Measurements from ENCODE around the gene TMEM8B.

Gene TMEM8B

GRCh38 chr9:35854091-35854762 lies 25.2 kb downstream of the TMEM8B start:
- Histone ChIP-seq H3K18ac (ENCODE audit: low read length) (no peak overlapping the region), H3K23ac (ENCODE audit: low read depth, low read length, poor library complexity) (no peak overlapping the region), H3K9ac (ENCODE audit: low read depth, low read length, poor library complexity) (no peak overlapping the region), H3K4ac (ENCODE audit: low read length) (no peak overlapping the region), H3K79me1 (ENCODE audit: low read depth, low read length) (no peaks in the 10 kb centered on the region), H3K14ac (ENCODE audit: low read length) (no peak overlapping the region), H3K27ac (replicated peaks; ENCODE audit: low read length) (no peak overlapping the region), H2AFZ (ENCODE audit: low read length) (no peak overlapping the region), H3K4me2 (ENCODE audit: insufficient read depth, low read length, poor library complexity, severe bottlenecking) (no peak overlapping the region), H2BK5ac (ENCODE audit: low read length) (no peak overlapping the region), H2BK15ac (ENCODE audit: low read length) (no peak overlapping the region), H2BK120ac (ENCODE audit: low read depth, low read length) (no peak overlapping the region), H3K4me3 (ENCODE audit: low read length in 2 of 2) (no peak overlapping the region), H2AK5ac (ENCODE audit: low read depth, low read length) (no peak overlapping the region), H3K36me3 (replicated peaks in 1 of 2; ENCODE audit: control insufficient read depth in 2 of 2, insufficient read depth in 2 of 2, low read length in 2 of 2) (peaks cover 0 to 16% of the 10 kb centered on the region in 2 donors), H4K91ac (ENCODE audit: low read depth, low read length, poor library complexity) (no peak overlapping the region), H4K8ac (ENCODE audit: low read depth, low read length) (no peak overlapping the region), H2BK12ac (ENCODE audit: low read length) (no peak overlapping the region), H3K9me3 (replicated peaks in 1 of 2; ENCODE audit: control insufficient read depth in 2 of 2, insufficient read depth in 1 of 2, low read depth in 1 of 2, low read length in 2 of 2) (no peaks in the 10 kb centered on the region), H3K4me1 (ENCODE audit: control insufficient read depth in 2 of 2, insufficient read depth in 1 of 2, low read depth in 1 of 2, low read length in 2 of 2) (peaks cover 0 to 6% of the 10 kb centered on the region in 2 donors), H3K27me3 (ENCODE audit: control insufficient read depth in 3 of 3, insufficient read depth in 3 of 3, low read depth in 1 of 3, low read length in 3 of 3) (no peaks in the 10 kb centered on the region)
- no CpG with 5 or more reads among the region's 7 CpGs for WGBS, 2 donors (ENCODE audit: extremely low coverage in 2 of 2, insufficient read length in 2 of 2, insufficient replicate concordance in 1 of 2)
- no peak for DNase-seq (ENCODE audit: low spot score)

GRCh38 chr9:35856206-35856605 lies 27.2 kb downstream of the TMEM8B start:
- no peak overlapping the region for H2AFZ ChIP-seq (ENCODE audit: low read length)
- no CpG with 5 or more reads among the region's 3 CpGs for WGBS, 2 donors (ENCODE audit: extremely low coverage in 2 of 2, insufficient read length in 2 of 2, insufficient replicate concordance in 1 of 2)
- DNase-seq (ENCODE audit: low spot score) = no peak

GRCh38 chr9:35856882-35857281 lies 27.9 kb downstream of the TMEM8B start:
- no peaks in the 10 kb centered on the region for H3K9me3 ChIP-seq (replicated peaks in 1 of 2; ENCODE audit: control insufficient read depth in 2 of 2, insufficient read depth in 1 of 2, low read depth in 1 of 2, low read length in 2 of 2)
- H2AFZ ChIP-seq (ENCODE audit: low read length) = no peak overlapping the region
- H2BK5ac ChIP-seq (ENCODE audit: low read length) = no peak overlapping the region
- no peak overlapping the region for H4K8ac ChIP-seq (ENCODE audit: low read depth, low read length)
- no peak overlapping the region for H2BK120ac ChIP-seq (ENCODE audit: low read depth, low read length)
- H3K23ac ChIP-seq (ENCODE audit: low read depth, low read length, poor library complexity) = no peak overlapping the region
- H3K4me2 ChIP-seq (ENCODE audit: insufficient read depth, low read length, poor library complexity, severe bottlenecking) = no peak overlapping the region
- H3K4me1 ChIP-seq (ENCODE audit: control insufficient read depth in 2 of 2, insufficient read depth in 1 of 2, low read depth in 1 of 2, low read length in 2 of 2) = peaks cover 0 to 10% of the 10 kb centered on the region in 2 donors
- H3K36me3 ChIP-seq (replicated peaks in 1 of 2; ENCODE audit: control insufficient read depth in 2 of 2, insufficient read depth in 2 of 2, low read length in 2 of 2) = peaks cover 0 to 7% of the 10 kb centered on the region in 2 donors
- H2AK5ac ChIP-seq (ENCODE audit: low read depth, low read length) = no peak overlapping the region
- no peaks in the 10 kb centered on the region for H3K27me3 ChIP-seq (ENCODE audit: control insufficient read depth in 3 of 3, insufficient read depth in 3 of 3, low read depth in 1 of 3, low read length in 3 of 3)
- no peak overlapping the region for H2BK12ac ChIP-seq (ENCODE audit: low read length)
- H3K79me1 ChIP-seq (ENCODE audit: low read depth, low read length) = no peaks in the 10 kb centered on the region
- H3K14ac ChIP-seq (ENCODE audit: low read length) = no peak overlapping the region
- H2BK15ac ChIP-seq (ENCODE audit: low read length) = no peak overlapping the region
- WGBS, 2 donors (ENCODE audit: extremely low coverage in 2 of 2, insufficient read length in 2 of 2, insufficient replicate concordance in 1 of 2) = no CpG with 5 or more reads among the region's 5 CpGs
- H3K27ac ChIP-seq (replicated peaks; ENCODE audit: low read length) = no peak overlapping the region
- H3K18ac ChIP-seq (ENCODE audit: low read length) = no peak overlapping the region
- no peak overlapping the region for H3K9ac ChIP-seq (ENCODE audit: low read depth, low read length, poor library complexity)
- no peak for DNase-seq (ENCODE audit: low spot score)
- H3K4me3 ChIP-seq (ENCODE audit: low read length in 2 of 2) = no peak overlapping the region
- no peak overlapping the region for H3K4ac ChIP-seq (ENCODE audit: low read length)
- no peak overlapping the region for H4K91ac ChIP-seq (ENCODE audit: low read depth, low read length, poor library complexity)

More at GRCh38 chr9:35856206-35856605, 27.2 kb downstream of the TMEM8B start:
- no peak overlapping the region for H3K4me3 ChIP-seq (ENCODE audit: low read length in 2 of 2)
- H4K8ac ChIP-seq (ENCODE audit: low read depth, low read length) = no peak overlapping the region
- H3K23ac ChIP-seq (ENCODE audit: low read depth, low read length, poor library complexity) = no peak overlapping the region
- no peak overlapping the region for H3K9ac ChIP-seq (ENCODE audit: low read depth, low read length, poor library complexity)
- no peak overlapping the region for H2BK120ac ChIP-seq (ENCODE audit: low read depth, low read length)
- no peak overlapping the region for H2AK5ac ChIP-seq (ENCODE audit: low read depth, low read length)
- H2BK5ac ChIP-seq (ENCODE audit: low read length) = no peak overlapping the region
- H3K4me1 ChIP-seq (ENCODE audit: control insufficient read depth in 2 of 2, insufficient read depth in 1 of 2, low read depth in 1 of 2, low read length in 2 of 2) = peaks cover 0 to 8% of the 10 kb centered on the region in 2 donors
- no peaks in the 10 kb centered on the region for H3K79me1 ChIP-seq (ENCODE audit: low read depth, low read length)
- H3K4ac ChIP-seq (ENCODE audit: low read length) = no peak overlapping the region
- H3K36me3 ChIP-seq (replicated peaks in 1 of 2; ENCODE audit: control insufficient read depth in 2 of 2, insufficient read depth in 2 of 2, low read length in 2 of 2) = peaks cover 0 to 7% of the 10 kb centered on the region in 2 donors
- no peaks in the 10 kb centered on the region for H3K27me3 ChIP-seq (ENCODE audit: control insufficient read depth in 3 of 3, insufficient read depth in 3 of 3, low read depth in 1 of 3, low read length in 3 of 3)
- H3K18ac ChIP-seq (ENCODE audit: low read length) = no peak overlapping the region
- no peak overlapping the region for H4K91ac ChIP-seq (ENCODE audit: low read depth, low read length, poor library complexity)
- no peak overlapping the region for H2BK15ac ChIP-seq (ENCODE audit: low read length)
- H3K14ac ChIP-seq (ENCODE audit: low read length) = no peak overlapping the region
- no peaks in the 10 kb centered on the region for H3K9me3 ChIP-seq (replicated peaks in 1 of 2; ENCODE audit: control insufficient read depth in 2 of 2, insufficient read depth in 1 of 2, low read depth in 1 of 2, low read length in 2 of 2)
- H3K4me2 ChIP-seq (ENCODE audit: insufficient read depth, low read length, poor library complexity, severe bottlenecking) = no peak overlapping the region
- no peak overlapping the region for H3K27ac ChIP-seq (replicated peaks; ENCODE audit: low read length)
- no peak overlapping the region for H2BK12ac ChIP-seq (ENCODE audit: low read length)

- no peak overlapping the region for H4K91ac ChIP-seq (ENCODE audit: low read depth, low read length, poor library complexity)
- DNase-seq (ENCODE audit: low spot score) = no peak
- H2BK120ac ChIP-seq (ENCODE audit: low read depth, low read length) = no peak overlapping the region
- H3K23ac ChIP-seq (ENCODE audit: low read depth, low read length, poor library complexity) = no peak overlapping the region
- H2AK5ac ChIP-seq (ENCODE audit: low read depth, low read length) = no peak overlapping the region
- H4K8ac ChIP-seq (ENCODE audit: low read depth, low read length) = no peak overlapping the region
- H3K4ac ChIP-seq (ENCODE audit: low read length) = no peak overlapping the region
- H2AFZ ChIP-seq (ENCODE audit: low read length) = no peak overlapping the region
- H3K4me1 ChIP-seq (ENCODE audit: control insufficient read depth in 2 of 2, insufficient read depth in 1 of 2, low read depth in 1 of 2, low read length in 2 of 2) = peaks cover 0 to 10% of the 10 kb centered on the region in 2 donors
- H3K4me3 ChIP-seq (ENCODE audit: low read length in 2 of 2) = no peak overlapping the region
- no peak overlapping the region for H3K14ac ChIP-seq (ENCODE audit: low read length)
- no peaks in the 10 kb centered on the region for H3K9me3 ChIP-seq (replicated peaks in 1 of 2; ENCODE audit: control insufficient read depth in 2 of 2, insufficient read depth in 1 of 2, low read depth in 1 of 2, low read length in 2 of 2)
- no peak overlapping the region for H2BK15ac ChIP-seq (ENCODE audit: low read length)
- no peak overlapping the region for H3K9ac ChIP-seq (ENCODE audit: low read depth, low read length, poor library complexity)
- no peaks in the 10 kb centered on the region for H3K36me3 ChIP-seq (replicated peaks in 1 of 2; ENCODE audit: control insufficient read depth in 2 of 2, insufficient read depth in 2 of 2, low read length in 2 of 2)
- no peak overlapping the region for H3K27ac ChIP-seq (replicated peaks; ENCODE audit: low read length)
- H3K79me1 ChIP-seq (ENCODE audit: low read depth, low read length) = no peaks in the 10 kb centered on the region
- no peak overlapping the region for H2BK12ac ChIP-seq (ENCODE audit: low read length)
- no peak overlapping the region for H3K18ac ChIP-seq (ENCODE audit: low read length)
- WGBS, 2 donors (ENCODE audit: extremely low coverage in 2 of 2, insufficient read length in 2 of 2, insufficient replicate concordance in 1 of 2) = no CpG with 5 or more reads among the region's 5 CpGs
- H3K4me2 ChIP-seq (ENCODE audit: insufficient read depth, low read length, poor library complexity, severe bottlenecking) = no peak overlapping the region
- H3K27me3 ChIP-seq (ENCODE audit: control insufficient read depth in 3 of 3, insufficient read depth in 3 of 3, low read depth in 1 of 3, low read length in 3 of 3) = peaks cover 0 to 1% (median 0%) of the 10 kb centered on the region in 3 experiments
- H2BK5ac ChIP-seq (ENCODE audit: low read length) = no peak overlapping the region
Measured at GRCh38 chr9:35858458-35858857, 29.4 kb downstream of the TMEM8B start.
